DOHH2 (cell line): ENCODE results near the gene KRTAP12-1.

Source experiments
- H3F3A ChIP-seq: fragments of 200-600 bp; sonication (generic), shearing (Covaris generic); 2 replicates; pipeline ENCODE4 v1.6.0; 2016; ENCODE audit warnings: antibody characterized with exemption, mild to moderate bottlenecking; ENCODE audit not compliant: control insufficient read depth, insufficient read depth
- H3K27ac ChIP-seq: fragments of 200-600 bp; sonication (generic); 2 replicates; pipeline ENCODE4 v1.5.1; 2014; ENCODE audit warnings: low read depth, mild to moderate bottlenecking, low read length, moderate library complexity
- H3K27me3 ChIP-seq: fragments of 200-600 bp; sonication (generic); 2 replicates; pipeline ENCODE4 v1.6.1; 2014; ENCODE audit warnings: mild to moderate bottlenecking, low read length, mixed read lengths; ENCODE audit not compliant: control insufficient read depth
- H3K36me3 ChIP-seq: fragments of 200-600 bp; sonication (generic); 2 replicates; pipeline ENCODE4 v1.6.1; 2014; ENCODE audit warnings: mild to moderate bottlenecking, low read length, moderate library complexity, mixed read lengths; ENCODE audit not compliant: control insufficient read depth
- H3K4me1 ChIP-seq: fragments of 200-600 bp; sonication (generic); 2 replicates; pipeline ENCODE4 v1.6.1; 2014; ENCODE audit warnings: mild to moderate bottlenecking, low read length, mixed read lengths; ENCODE audit not compliant: control insufficient read depth
- H3K4me2 ChIP-seq: fragments of 200-600 bp; sonication (generic); 2 replicates; pipeline ENCODE4 v1.6.0; 2014; ENCODE audit warnings: mild to moderate bottlenecking, low read length, moderate library complexity
- H3K4me3 ChIP-seq: fragments of 200-600 bp; sonication (generic); 2 replicates; pipeline ENCODE4 v1.5.1; 2014; ENCODE audit warnings: mild to moderate bottlenecking, low read length, mixed read lengths
- H3K79me2 ChIP-seq: fragments of 200-600 bp; sonication (generic); 2 replicates; pipeline ENCODE4 v1.6.1; 2014; ENCODE audit warnings: mild to moderate bottlenecking, low read length, mixed read lengths; ENCODE audit not compliant: control insufficient read depth
- H3K9me2 ChIP-seq: fragments of 200-600 bp; sonication (generic); replicated peaks from 2 replicates; pipeline ENCODE4 v1.6.1; 2014; ENCODE audit warnings: mild to moderate bottlenecking, low read length, mixed read lengths; ENCODE audit not compliant: control insufficient read depth
- H3K9me3 ChIP-seq: fragments of 200-600 bp; sonication (generic); 2 replicates; pipeline ENCODE4 v1.6.1; 2014; ENCODE audit warnings: antibody characterized with exemption, low read length, mixed read lengths; ENCODE audit not compliant: control insufficient read depth, insufficient read depth
- H4K20me1 ChIP-seq: fragments of 200-600 bp; sonication (generic); 2 replicates; pipeline ENCODE4 v1.6.0; 2014; ENCODE audit warnings: low read depth, mild to moderate bottlenecking, antibody characterized with exemption, low read length, moderate library complexity; ENCODE audit not compliant: control insufficient read depth, insufficient read depth
- CTCF ChIP-seq: fragments of 200-600 bp; sonication (generic); IDR thresholded peaks from one replicate; pipeline ENCODE4 v1.5.1; 2014; ENCODE audit warnings: antibody characterized with exemption, mild to moderate bottlenecking, low read depth, low read length; ENCODE audit not compliant: poor library complexity, severe bottlenecking
- EZH2phosphoT487 ChIP-seq: fragments of 200-600 bp; sonication (generic); IDR thresholded peaks from 2 replicates; pipeline ENCODE4 v1.6.1; 2017; ENCODE audit warnings: borderline replicate concordance, mild to moderate bottlenecking, antibody characterized with exemption, low read length, moderate library complexity, mixed read lengths

The KRTAP12-1 gene

GRCh38 chr21:44681861-44682579 lies at the start of gene KRTAP12-1:
KRTAP12-1 (minus strand) TSS chr21:44682163; CDS start chr21:44682123, 40 bp downstream.
- H3K79me2 ChIP-seq, result no peaks in the 10 kb centered on the region
- H3K4me2 ChIP-seq, result no peak within 1 kb of the TSS
- no peaks in the 10 kb centered on the region for H3K36me3 ChIP-seq
- no peaks in the 10 kb centered on the region for H3K4me1 ChIP-seq
- peaks cover 3% of the 10 kb centered on the region for H3K27me3 ChIP-seq
- H3F3A ChIP-seq, result no peaks in the 10 kb centered on the region
- no peaks in the 10 kb centered on the region for H3K9me3 ChIP-seq
- no peak within 1 kb of the TSS for H3K4me3 ChIP-seq
- no peaks in the 10 kb centered on the region for H3K9me2 ChIP-seq
- H3K27ac ChIP-seq, result no peak within 1 kb of the TSS
- TF ChIP-seq CTCF (no peak), EZH2phosphoT487 (no peak)
- no peaks in the 10 kb centered on the region for H4K20me1 ChIP-seq

GRCh38 chr21:44730951-44731579 lies 49.1 kb upstream of the KRTAP12-1 start:
- Histone ChIP-seq H4K20me1 (no peaks in the 10 kb centered on the region), H3K4me2 (no peak overlapping the region), H3K79me2 (no peaks in the 10 kb centered on the region), H3F3A (no peaks in the 10 kb centered on the region), H3K27me3 (no peaks in the 10 kb centered on the region), H3K9me2 (no peaks in the 10 kb centered on the region), H3K4me3 (no peak overlapping the region), H3K27ac (no peak overlapping the region), H3K4me1 (no peaks in the 10 kb centered on the region), H3K9me3 (no peaks in the 10 kb centered on the region), H3K36me3 (no peaks in the 10 kb centered on the region)
- TF ChIP-seq EZH2phosphoT487 (no peak), CTCF (no peak)

- H3K9me2 ChIP-seq, result no peaks in the 10 kb centered on the region
- H3K4me2 ChIP-seq, result no peak overlapping the region
- no peak overlapping the region for H3K27ac ChIP-seq
- no peaks in the 10 kb centered on the region for H3K9me3 ChIP-seq
- H3K4me3 ChIP-seq, result no peak overlapping the region
- H3K79me2 ChIP-seq, result no peaks in the 10 kb centered on the region
- H4K20me1 ChIP-seq, result no peaks in the 10 kb centered on the region
- H3K27me3 ChIP-seq, result no peaks in the 10 kb centered on the region
- no peaks in the 10 kb centered on the region for H3F3A ChIP-seq
- no peaks in the 10 kb centered on the region for H3K36me3 ChIP-seq
- TF ChIP-seq CTCF, result no peak
- no peak for TF ChIP-seq EZH2phosphoT487
- no peaks in the 10 kb centered on the region for H3K4me1 ChIP-seq
These were observed 48.0 kb upstream of the KRTAP12-1 start for GRCh38 chr21:44730028-44730395.
